Nephron progenitor cell (in vitro differentiated cells): Measurements from ENCODE around the gene MKKS.

Source experiments
- DNase-seq: peaks from one replicate; pipeline ENCODE4 v3.0.0; 2021
- H3K27ac Mint-ChIP-seq: 2 replicates; pipeline ENCODE4 v1.8.0; 2021; ENCODE audit warnings: mild to moderate bottlenecking, moderate library complexity, mixed read lengths
- H3K27me3 Mint-ChIP-seq: 2 replicates; pipeline ENCODE4 v1.8.0; 2021; ENCODE audit warnings: mild to moderate bottlenecking, low read depth, mixed read lengths; ENCODE audit not compliant: poor library complexity
- H3K36me3 Mint-ChIP-seq: 2 replicates; pipeline ENCODE4 v1.8.0; 2021; ENCODE audit warnings: low read depth, mixed read lengths
- H3K4me1 Mint-ChIP-seq: 2 replicates; pipeline ENCODE4 v1.8.0; 2021; ENCODE audit warnings: mixed read lengths
- H3K4me3 Mint-ChIP-seq: 2 replicates; pipeline ENCODE4 v1.8.0; 2021; ENCODE audit warnings: mild to moderate bottlenecking, moderate library complexity, mixed read lengths
- H3K9me3 Mint-ChIP-seq: 2 replicates; pipeline ENCODE4 v1.8.0; 2021; ENCODE audit warnings: mild to moderate bottlenecking, moderate library complexity, mixed read lengths
- CTCF ChIP-seq: fragments of 200-600 bp; sonication (generic); IDR thresholded peaks from 2 replicates; pipeline ENCODE4 v1.5.0; 2021; ENCODE audit warnings: antibody characterized with exemption

MKKS gene

DNA sequence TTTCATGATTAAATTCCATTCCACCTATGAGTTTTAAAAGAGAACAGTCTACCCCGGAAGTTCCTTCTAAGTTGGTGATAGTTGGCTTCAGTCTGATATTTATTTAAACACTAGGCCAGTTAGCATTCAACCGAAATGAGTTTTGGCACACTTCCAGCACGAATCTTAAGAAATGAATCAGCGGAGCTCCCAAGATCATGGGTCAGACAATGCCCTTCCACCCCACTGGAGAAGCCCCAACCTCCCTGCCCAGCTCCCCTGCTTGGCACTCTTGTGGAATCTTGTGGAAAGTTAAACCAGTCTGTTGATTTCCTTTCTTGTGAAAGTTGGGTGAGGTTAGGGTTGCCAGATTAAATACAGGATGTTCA is 64.3 kb downstream of the MKKS start:
- Mint-ChIP-seq H3K4me1 (peaks cover 5% of the 10 kb centered on the region), H3K36me3 (no peaks in the 10 kb centered on the region), H3K27ac (no peak overlapping the region), H3K4me3 (no peak overlapping the region), H3K9me3 (peaks cover 5% of the 10 kb centered on the region), H3K27me3 (peaks cover 4% of the 10 kb centered on the region)
- DNase-seq: no peak
- TF ChIP-seq CTCF: no peak

- H3K27me3 Mint-ChIP-seq: peaks cover 4% of the 10 kb centered on the region
- H3K27ac Mint-ChIP-seq: no peak overlapping the region
- no peaks in the 10 kb centered on the region for H3K36me3 Mint-ChIP-seq
- no peak overlapping the region for H3K4me3 Mint-ChIP-seq
- no peak for TF ChIP-seq CTCF
- H3K4me1 Mint-ChIP-seq: peaks cover 5% of the 10 kb centered on the region
- DNase-seq: no peak
- peaks cover 5% of the 10 kb centered on the region for H3K9me3 Mint-ChIP-seq
These were observed 65.3 kb downstream of the MKKS start for GRCh38 chr20:10368702-10369041.

DNA sequence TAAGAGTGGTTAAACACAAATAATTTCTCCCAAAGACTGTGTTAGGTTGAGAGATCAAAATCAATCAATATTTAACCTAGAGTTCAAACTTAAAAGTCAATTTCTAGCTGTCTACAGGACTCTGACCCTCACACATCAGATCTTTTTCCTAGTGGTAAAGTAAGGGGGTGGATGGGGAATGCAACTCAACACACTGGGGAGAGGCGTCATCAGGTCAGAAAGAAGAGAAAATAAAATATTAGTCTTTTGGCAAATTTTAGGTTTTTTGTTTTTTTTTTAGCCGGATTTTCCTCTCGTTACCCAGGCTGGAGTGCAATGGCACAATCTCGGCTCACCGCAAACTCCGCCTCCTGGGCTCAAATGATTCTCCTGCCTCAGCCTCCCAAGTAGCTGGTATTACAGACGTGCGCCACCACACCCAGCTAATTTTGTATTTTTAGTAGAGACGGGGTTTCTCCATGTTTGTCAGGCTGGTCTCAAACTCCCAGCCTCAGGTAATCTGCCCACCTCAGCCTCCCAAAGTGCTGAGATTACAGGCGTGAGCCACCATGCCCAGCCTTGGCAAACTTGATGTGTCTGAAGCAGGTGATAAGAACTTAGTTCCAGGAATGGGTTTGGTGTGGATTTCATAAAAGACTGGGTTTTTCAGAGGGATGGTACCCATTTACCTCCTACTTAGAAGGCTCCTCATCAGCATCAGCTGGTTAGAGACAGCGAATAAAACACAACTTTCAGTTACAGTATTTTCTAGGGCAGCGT is 65.9 kb downstream of the MKKS start:
- TF ChIP-seq CTCF: no peak
- H3K4me3 Mint-ChIP-seq: no peak overlapping the region
- no peaks in the 10 kb centered on the region for H3K36me3 Mint-ChIP-seq
- peaks cover 7% of the 10 kb centered on the region for H3K27me3 Mint-ChIP-seq
- peaks cover 5% of the 10 kb centered on the region for H3K4me1 Mint-ChIP-seq
- H3K27ac Mint-ChIP-seq: no peak overlapping the region
- no peak for DNase-seq
- peaks cover under 1% of the 10 kb centered on the region for H3K9me3 Mint-ChIP-seq

GRCh38 chr20:10367693-10367942 is 66.4 kb downstream of the MKKS start:
- no peak for DNase-seq
- no peaks in the 10 kb centered on the region for H3K9me3 Mint-ChIP-seq
- TF ChIP-seq CTCF: no peak
- no peak overlapping the region for H3K4me3 Mint-ChIP-seq
- peaks cover 5% of the 10 kb centered on the region for H3K4me1 Mint-ChIP-seq
- no peak overlapping the region for H3K27ac Mint-ChIP-seq
- peaks cover 7% of the 10 kb centered on the region for H3K27me3 Mint-ChIP-seq
- no peaks in the 10 kb centered on the region for H3K36me3 Mint-ChIP-seq

GRCh38 chr20:10366898-10367692 is 66.9 kb downstream of the MKKS start:
- DNase-seq: no peak
- H3K27me3 Mint-ChIP-seq: peaks cover 7% of the 10 kb centered on the region
- H3K36me3 Mint-ChIP-seq: no peaks in the 10 kb centered on the region
- no peak for TF ChIP-seq CTCF
- no peak overlapping the region for H3K4me3 Mint-ChIP-seq
- H3K9me3 Mint-ChIP-seq: no peaks in the 10 kb centered on the region
- peaks cover 5% of the 10 kb centered on the region for H3K4me1 Mint-ChIP-seq
- H3K27ac Mint-ChIP-seq: no peak overlapping the region

GRCh38 chr20:10362674-10363073 is 71.3 kb downstream of the MKKS start:
- Mint-ChIP-seq H3K27ac (no peak overlapping the region), H3K9me3 (no peaks in the 10 kb centered on the region), H3K4me1 (peaks cover 5% of the 10 kb centered on the region), H3K36me3 (no peaks in the 10 kb centered on the region), H3K27me3 (peaks cover 4% of the 10 kb centered on the region), H3K4me3 (no peak overlapping the region)
- DNase-seq: no peak
- no peak for TF ChIP-seq CTCF
